C4-2B (cell line): ENCODE results near the gene STRIP2.

Experiments
- CTCF ChIP-seq: fragments of 450-650 bp; conservative IDR thresholded peaks from 2 replicates; pipeline ENCODE4 v1.5.1; 2017; ENCODE audit warnings: mild to moderate bottlenecking
- ZFX ChIP-seq: fragments of 450-650 bp; IDR thresholded peaks from 2 replicates; pipeline ENCODE4 v1.6.1; 2017

- TF ChIP-seq CTCF (no peak), ZFX (no peak)
Observed at GRCh38 chr7:129464194-129464593, 30.0 kb downstream of the STRIP2 start.
